Stimulated activated CD4-positive, alpha-beta T cell treated with anti-CD3 and anti-CD28 coated beads, Interleukin-4, amount 100 ng/mL, for 24 hours (primary cell): ENCODE results near the gene TMCO6.
"Not testable (repeated sequence)": the region's sequence is repeated elsewhere in the genome, so short reads cannot be mapped to it uniquely, and the experiment has no call there.

ENCODE experiments used
- DNase-seq: peaks from one replicate; pipeline ENCODE4 v3.0.0-alpha.2; 2020

Gene TMCO6

DNA sequence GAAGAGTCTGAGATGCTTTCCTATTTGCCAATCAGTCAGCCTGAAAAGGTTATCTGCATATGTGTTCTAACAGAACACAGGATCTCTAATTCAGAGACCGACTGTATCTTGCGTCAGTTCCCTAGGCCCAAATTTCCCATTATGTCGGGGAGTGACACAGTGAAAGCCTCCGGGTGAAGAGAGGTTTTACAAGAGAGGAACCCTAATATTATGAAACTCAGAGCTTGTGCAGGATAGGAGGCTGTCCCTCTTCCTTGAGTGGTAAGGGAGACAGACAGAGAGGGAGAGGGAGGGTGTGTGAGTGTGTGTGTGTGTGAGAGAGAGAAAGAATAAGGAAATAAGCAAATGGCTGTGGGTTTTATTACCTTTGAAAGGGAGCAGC lies 8.2 kb upstream of the TMCO6 start:
- DNase-seq: no peak

DNA sequence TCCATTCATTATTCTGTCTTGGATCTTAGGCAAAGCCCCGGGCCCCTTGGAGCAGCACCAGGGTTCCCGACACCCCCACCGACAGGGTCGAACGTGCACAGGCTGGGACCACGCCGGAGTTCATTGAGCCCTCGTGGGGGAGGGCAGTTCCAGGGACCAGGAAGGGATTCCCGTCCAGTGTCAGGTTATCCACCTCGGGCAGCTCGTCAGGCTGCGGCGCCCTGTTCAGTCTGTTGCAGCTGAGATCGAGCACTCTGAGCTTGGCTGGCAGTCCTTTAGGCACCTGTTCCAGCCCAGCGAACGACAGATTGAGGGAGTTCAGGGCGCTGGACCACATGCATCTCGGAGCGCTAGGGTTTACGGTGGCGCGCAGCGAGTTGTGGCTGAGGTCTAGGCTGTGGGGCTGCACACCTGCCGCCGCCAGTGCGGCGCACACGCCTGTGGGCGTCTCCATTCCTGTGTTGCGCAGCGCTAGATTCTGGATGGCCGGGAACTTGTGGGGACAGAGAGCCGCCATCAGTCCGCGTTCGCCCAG lies 7.4 kb upstream of the TMCO6 start:
- DNase-seq: no peak

DNA sequence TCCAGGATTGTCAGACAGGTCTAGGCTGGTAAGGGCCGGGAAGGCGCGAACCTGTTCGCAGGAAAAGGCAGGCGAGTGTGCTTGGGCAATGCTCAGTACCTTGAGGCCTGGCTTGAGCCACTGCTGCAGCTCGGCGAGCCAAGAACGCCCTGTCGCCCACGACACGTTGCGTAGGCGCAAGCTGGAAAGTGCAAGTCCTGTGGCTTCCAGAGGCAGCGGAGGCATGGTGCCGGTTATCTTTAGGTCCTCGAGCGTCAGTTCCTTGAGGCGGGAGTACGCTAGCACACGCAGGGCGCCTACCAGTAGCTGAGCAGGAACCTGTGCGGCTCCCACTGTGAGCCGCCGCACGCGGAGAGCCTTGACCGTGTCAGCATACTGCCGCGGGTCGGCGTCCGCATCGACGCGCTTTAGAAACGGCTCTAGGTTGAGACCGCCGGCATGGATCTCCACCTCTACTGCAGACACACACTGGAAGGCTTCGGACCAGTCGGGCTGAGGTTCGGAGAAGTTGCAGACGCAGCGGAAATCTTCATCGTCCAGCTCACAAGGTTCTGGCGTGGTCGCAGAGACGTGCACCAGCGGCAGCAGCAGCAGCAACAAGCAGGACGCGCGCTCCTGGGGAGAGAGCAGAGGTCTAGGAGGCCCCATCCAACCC lies 6.8 kb upstream of the TMCO6 start:
- peak; percentile 54 for DNase-seq

DNA sequence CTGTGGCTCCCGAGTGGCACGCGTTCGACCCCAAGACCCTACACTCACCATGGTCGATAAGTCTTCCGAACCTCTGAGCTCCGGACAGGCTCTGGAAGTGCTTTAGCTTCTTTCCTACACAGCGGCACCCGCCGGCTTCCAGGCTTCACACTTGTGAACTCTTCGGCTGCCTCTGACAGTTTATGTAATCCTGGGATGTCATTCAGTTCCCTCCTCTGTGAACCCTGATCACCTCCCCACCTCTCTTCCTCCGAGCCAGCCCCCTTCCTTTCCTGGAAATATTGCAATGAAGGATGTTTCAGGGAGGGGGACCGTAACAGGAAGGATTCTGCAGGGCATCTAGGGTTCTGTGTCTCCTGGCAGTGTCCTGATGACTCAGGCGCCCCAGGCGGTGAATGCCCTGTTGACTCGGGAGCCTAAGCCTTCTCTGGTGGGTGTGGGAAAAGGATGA lies 6.2 kb upstream of the TMCO6 start, which contains the start of gene CD14:
Gene CD14 (minus strand): TSS at position 155 of the 451 bp plus-strand sequence. CDS start 104 bp downstream, at position 51.
- peak; percentile 11 for DNase-seq

DNA sequence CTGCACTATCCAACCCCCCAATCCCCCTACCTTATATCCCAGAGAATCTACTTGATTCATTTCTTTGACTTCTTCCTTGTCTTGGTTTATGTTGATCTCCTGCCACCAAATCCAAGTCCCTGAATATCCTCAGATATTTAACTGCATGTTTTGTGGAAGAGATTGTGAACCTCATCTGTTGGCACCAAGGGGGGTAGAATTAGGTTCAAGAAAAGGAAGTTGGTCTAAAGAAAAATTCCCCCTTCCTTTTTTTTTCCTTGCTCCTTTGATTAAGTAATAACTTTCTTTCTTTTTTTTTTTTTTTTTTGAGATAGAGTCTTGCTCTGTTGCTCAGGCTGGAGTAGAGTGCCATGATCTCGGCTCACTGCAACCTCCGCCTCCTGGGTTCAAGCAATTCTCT lies 5.8 kb upstream of the TMCO6 start:
- no peak for DNase-seq

GRCh38 chr5:140634103-140634502 lies 5.1 kb upstream of the TMCO6 start:
- no peak for DNase-seq

DNA sequence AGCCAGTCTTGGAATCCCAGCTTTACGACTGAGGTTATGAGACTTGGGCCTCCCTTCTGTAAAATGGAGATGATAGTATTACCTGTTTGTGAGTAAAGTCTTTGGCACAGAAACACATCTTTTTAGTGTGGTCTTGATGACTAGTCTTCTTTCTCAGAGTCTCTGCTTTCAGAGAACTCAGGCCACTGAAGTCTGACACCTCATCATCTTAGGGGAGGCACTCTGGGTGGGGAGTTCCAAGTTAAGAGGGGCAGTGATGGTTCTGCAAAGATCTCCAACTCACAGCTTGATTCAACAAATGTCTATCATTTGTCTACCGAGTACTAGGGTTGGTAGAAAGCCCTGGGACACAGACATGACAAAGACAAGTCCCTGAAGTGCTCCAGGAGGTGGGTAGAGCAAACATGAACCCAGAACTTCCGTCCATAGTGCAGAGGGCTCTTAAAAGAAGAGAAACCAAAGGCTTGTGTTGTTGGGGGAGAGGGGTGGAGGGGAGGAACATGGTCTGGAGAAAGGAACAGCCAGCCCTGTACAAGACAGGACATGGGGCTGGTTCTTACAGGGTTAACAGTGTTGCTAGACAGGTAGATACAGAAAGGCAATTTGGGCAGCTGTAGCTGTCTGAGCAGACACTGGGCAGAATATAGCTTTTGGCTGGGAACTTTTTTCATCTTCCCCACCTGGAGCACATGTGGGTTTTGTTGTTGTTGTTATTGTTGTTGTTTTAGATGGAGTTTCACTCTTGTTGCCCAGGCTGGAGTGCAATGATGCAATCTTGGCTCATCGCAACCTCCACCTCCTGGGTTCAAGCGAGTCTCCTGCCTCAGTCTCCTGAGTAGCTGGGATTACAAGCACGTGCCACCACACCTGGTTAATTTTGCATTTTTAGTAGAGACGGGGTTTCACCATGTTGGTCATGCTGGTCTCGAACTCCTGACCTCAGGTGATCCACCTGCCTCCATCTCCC lies 3.7 kb upstream of the TMCO6 start:
- DNase-seq: no peak

GRCh38 chr5:140637371-140638100 lies 1.7 kb upstream of the TMCO6 start:
- no peak for DNase-seq

- not testable (repeated sequence) for DNase-seq
Measured at GRCh38 chr5:140638898-140639147, 428 bp upstream of the TMCO6 start.

- DNase-seq: no peak
Measured at GRCh38 chr5:140641716-140642115, 2.5 kb downstream of the TMCO6 start.

GRCh38 chr5:140642718-140643117 lies 3.5 kb downstream of the TMCO6 start:
- DNase-seq: no peak

DNA sequence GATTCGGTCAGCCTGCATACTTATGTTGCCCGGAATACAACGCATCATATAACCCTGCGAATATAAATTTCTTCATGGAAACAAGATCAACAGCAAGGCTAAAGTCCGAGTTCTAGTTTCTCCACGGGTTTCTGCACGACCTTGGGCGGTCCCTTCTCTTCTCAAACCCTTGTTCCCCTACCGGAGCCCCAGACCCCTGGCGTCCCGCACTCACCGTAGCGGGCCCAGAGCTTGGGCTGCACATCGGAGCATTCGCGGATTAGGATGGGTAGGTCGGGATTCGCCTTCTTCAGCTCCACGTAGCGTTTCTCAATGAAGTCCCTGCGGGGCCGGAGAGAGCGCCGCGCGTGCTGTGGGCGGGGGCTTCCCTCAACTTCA lies 7.8 kb downstream of the TMCO6 start:
- DNase-seq: no peak

- no peak for DNase-seq
Measured at GRCh38 chr5:140658870-140659269, 19.6 kb downstream of the TMCO6 start.

- DNase-seq: not testable (repeated sequence)
Measured at GRCh38 chr5:140660371-140660770, 21.1 kb downstream of the TMCO6 start.

DNA sequence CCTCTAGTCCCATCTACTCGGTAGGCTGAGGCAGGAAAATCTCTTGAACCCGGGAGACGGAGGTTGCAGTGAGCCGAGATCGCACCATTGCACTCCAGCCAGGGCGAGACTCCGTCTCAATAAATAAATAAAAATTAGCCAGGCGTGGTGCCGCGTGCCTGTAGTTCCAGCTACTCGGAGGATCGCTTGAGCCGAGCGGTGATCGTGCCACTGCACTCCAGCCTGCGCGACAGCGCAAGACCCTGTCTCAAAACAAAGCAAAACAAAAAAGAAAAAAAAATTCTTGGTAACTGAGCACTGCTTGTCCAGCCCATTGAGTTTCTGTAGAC lies 24.7 kb downstream of the TMCO6 start:
- DNase-seq: no peak

- DNase-seq: peak; percentile 97
Measured at GRCh38 chr5:140664359-140665119, 25.3 kb downstream of the TMCO6 start, which contains the start of gene WDR55. WDR55 (plus strand) TSS chr5:140664904; CDS start chr5:140664913, 9 bp downstream.

DNA sequence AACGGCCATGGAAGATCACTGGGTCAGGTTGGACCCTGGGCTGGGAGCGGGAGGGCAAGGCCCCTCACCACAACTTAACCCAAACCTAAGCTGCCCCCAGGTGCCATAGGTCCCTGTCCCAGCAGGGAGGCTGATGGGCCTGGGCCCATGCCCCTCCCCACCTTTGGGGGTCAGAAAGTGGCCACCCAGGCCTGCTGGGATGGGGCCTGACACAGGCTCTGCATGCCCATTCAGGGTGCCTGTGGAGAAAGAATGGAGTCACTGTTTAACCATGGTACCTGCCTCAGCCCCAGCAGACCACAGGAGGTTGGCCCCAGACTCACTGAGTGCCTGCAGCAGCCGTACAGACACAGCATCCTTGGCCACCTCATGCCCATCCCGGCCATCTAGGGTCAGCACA lies 31.8 kb downstream of the TMCO6 start:
- not testable (repeated sequence) for DNase-seq

GRCh38 chr5:140671472-140672125 lies 32.3 kb downstream of the TMCO6 start:
- no peak for DNase-seq

- DNase-seq: no peak
Measured at GRCh38 chr5:140672455-140673186, 33.4 kb downstream of the TMCO6 start.

DNA sequence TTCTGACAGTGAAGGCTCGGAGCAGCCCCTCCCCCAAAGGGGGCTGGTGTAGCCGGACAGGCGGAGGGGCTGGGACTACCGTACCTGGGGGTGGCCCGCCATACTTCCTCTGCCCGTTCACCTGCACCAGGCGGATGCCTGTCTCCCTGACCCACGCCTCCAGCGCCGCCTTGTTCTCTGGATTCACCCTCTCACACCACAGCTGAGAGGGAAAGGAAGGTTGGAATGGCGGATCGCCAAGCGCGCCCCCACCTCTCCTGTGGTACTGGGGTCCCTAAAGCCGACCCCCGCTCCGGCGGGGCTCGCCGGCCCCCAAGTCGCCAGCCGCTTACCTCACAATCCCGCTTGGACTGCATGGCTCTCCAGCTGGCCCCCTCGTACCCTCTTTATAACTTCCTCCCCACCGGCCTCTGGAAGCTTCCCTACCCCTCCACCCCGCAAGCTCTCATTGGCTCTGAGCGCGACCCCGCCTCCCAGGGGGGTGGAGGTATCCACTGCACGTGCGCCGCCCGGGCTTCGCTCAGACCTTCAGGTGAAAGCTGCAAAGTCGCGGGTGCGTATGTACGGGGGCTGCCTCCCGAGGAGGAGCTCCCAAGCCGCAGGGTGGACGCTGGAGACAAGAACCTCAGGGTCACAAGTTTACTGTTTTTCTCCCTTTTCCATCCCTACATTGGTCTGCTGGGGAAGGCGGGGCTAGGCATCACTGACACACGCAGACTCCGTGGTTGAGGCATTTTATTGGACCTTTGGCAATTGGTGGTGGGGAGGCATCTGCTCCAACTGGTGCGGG lies 34.1 kb downstream of the TMCO6 start, which contains the start of gene DND1:
Gene DND1 (minus strand): TSS at position 390 of the 790 bp plus-strand sequence. CDS start 34 bp downstream, at position 356.
- DNase-seq: no peak
